ENCODE results near the gene CDH12. TPM values are rescaled to one million over a fixed set of nuclear protein-coding genes. Genes with fewer than 3 reads are reported as not detected.

Gene CDH12
- total and polyA plus RNA-seq, 10 of the 15 experiments (the other 5 are each of a cell fraction or from before 2014, with no cell fraction given), result 0.03 to 0.16 TPM; not detected in 8

DNA sequence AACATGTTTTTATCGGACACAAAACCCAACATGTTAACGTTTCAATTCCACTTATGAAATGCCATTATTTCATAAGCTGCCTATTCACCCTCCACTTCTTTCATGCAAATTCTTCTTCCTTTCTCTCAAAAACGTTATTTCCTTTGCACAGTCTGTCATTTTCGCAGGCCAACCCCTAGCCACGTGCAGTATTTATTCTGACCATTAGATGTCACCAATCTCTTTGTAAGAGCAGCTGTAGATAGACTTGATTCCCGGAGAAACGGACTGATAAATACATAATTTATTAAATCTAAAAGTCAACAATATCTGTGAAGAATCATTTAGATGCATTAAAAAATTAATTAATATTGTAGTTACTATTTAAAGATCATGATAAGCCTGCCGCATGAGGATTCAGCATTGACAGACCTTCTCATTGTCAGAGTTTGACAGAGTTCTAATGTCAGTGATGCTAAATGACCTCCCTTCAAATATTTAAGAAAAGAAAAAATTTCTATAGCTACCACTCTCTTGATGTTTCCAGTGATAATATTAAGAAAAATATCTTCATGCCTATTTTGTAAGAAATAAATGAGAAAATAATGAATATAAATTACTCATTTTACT is 933.6 kb downstream of the CDH12 start (continued):
- TF ChIP-seq, protein P1, sequence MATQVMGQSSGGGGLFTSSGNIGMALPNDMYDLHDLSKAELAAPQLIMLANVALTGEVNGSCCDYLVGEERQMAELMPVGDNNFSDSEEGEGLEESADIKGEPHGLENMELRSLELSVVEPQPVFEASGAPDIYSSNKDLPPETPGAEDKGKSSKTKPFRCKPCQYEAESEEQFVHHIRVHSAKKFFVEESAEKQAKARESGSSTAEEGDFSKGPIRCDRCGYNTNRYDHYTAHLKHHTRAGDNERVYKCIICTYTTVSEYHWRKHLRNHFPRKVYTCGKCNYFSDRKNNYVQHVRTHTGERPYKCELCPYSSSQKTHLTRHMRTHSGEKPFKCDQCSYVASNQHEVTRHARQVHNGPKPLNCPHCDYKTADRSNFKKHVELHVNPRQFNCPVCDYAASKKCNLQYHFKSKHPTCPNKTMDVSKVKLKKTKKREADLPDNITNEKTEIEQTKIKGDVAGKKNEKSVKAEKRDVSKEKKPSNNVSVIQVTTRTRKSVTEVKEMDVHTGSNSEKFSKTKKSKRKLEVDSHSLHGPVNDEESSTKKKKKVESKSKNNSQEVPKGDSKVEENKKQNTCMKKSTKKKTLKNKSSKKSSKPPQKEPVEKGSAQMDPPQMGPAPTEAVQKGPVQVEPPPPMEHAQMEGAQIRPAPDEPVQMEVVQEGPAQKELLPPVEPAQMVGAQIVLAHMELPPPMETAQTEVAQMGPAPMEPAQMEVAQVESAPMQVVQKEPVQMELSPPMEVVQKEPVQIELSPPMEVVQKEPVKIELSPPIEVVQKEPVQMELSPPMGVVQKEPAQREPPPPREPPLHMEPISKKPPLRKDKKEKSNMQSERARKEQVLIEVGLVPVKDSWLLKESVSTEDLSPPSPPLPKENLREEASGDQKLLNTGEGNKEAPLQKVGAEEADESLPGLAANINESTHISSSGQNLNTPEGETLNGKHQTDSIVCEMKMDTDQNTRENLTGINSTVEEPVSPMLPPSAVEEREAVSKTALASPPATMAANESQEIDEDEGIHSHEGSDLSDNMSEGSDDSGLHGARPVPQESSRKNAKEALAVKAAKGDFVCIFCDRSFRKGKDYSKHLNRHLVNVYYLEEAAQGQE (IDR thresholded peaks at IDR 0.05; ENCODE audit: low read depth, low read length), result no peak
- TF ChIP-seq, protein P2, sequence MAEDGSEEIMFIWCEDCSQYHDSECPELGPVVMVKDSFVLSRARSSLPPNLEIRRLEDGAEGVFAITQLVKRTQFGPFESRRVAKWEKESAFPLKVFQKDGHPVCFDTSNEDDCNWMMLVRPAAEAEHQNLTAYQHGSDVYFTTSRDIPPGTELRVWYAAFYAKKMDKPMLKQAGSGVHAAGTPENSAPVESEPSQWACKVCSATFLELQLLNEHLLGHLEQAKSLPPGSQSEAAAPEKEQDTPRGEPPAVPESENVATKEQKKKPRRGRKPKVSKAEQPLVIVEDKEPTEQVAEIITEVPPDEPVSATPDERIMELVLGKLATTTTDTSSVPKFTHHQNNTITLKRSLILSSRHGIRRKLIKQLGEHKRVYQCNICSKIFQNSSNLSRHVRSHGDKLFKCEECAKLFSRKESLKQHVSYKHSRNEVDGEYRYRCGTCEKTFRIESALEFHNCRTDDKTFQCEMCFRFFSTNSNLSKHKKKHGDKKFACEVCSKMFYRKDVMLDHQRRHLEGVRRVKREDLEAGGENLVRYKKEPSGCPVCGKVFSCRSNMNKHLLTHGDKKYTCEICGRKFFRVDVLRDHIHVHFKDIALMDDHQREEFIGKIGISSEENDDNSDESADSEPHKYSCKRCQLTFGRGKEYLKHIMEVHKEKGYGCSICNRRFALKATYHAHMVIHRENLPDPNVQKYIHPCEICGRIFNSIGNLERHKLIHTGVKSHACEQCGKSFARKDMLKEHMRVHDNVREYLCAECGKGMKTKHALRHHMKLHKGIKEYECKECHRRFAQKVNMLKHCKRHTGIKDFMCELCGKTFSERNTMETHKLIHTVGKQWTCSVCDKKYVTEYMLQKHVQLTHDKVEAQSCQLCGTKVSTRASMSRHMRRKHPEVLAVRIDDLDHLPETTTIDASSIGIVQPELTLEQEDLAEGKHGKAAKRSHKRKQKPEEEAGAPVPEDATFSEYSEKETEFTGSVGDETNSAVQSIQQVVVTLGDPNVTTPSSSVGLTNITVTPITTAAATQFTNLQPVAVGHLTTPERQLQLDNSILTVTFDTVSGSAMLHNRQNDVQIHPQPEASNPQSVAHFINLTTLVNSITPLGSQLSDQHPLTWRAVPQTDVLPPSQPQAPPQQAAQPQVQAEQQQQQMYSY (CRISPR knock-in tag; IDR thresholded peaks at IDR 0.05), result no peak

DNA sequence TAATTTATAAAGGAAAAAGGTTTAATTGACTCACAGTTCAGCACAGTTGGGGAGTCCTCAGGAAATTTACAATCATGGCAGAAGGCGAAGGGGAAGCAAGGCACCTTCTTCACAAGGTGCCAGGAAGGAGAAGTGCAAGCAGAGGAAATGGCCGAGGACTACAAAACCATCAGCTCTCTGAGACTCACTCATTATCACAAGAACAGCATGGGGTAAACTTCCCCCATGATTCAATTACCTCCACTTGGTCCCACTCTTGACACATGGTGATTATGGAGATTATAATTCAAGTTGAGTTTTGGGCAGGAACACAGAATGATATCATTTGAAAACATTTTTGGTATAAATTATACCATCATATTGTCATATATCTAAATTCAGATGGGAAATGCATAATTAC is 934.7 kb downstream of the CDH12 start:
- CTCF ChIA-PET, result interaction anchor here (0.6 to 1.5 kb wide), 4 partner anchors 19 to 456 kb away, joined by 3 to 4 read pairs (median 4); no protein-coding TSS in a partner anchor
- TF ChIP-seq, protein P3, sequence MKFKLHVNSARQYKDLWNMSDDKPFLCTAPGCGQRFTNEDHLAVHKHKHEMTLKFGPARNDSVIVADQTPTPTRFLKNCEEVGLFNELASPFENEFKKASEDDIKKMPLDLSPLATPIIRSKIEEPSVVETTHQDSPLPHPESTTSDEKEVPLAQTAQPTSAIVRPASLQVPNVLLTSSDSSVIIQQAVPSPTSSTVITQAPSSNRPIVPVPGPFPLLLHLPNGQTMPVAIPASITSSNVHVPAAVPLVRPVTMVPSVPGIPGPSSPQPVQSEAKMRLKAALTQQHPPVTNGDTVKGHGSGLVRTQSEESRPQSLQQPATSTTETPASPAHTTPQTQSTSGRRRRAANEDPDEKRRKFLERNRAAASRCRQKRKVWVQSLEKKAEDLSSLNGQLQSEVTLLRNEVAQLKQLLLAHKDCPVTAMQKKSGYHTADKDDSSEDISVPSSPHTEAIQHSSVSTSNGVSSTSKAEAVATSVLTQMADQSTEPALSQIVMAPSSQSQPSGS (IDR thresholded peaks at IDR 0.05; ENCODE audit: low read length), result no peak
- TF ChIP-seq DPF2 (IDR thresholded peaks at IDR 0.05), result no peak
- no peak for TF ChIP-seq ESRRA (IDR thresholded peaks at IDR 0.05; ENCODE audit: low read length)
- no peak for TF ChIP-seq CREB1 (IDR thresholded peaks at IDR 0.05; ENCODE audit: low read depth)
- TF ChIP-seq TCF7 (IDR thresholded peaks at IDR 0.05; ENCODE audit: borderline replicate concordance), result no peak
- TF ChIP-seq, protein P4, sequence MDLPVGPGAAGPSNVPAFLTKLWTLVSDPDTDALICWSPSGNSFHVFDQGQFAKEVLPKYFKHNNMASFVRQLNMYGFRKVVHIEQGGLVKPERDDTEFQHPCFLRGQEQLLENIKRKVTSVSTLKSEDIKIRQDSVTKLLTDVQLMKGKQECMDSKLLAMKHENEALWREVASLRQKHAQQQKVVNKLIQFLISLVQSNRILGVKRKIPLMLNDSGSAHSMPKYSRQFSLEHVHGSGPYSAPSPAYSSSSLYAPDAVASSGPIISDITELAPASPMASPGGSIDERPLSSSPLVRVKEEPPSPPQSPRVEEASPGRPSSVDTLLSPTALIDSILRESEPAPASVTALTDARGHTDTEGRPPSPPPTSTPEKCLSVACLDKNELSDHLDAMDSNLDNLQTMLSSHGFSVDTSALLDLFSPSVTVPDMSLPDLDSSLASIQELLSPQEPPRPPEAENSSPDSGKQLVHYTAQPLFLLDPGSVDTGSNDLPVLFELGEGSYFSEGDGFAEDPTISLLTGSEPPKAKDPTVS (IDR thresholded peaks at IDR 0.05; ENCODE audit: low read depth, low read length), result no peak
- TF ChIP-seq LARP7 (IDR thresholded peaks at IDR 0.05), result no peak
- no peak for TF ChIP-seq PML (IDR thresholded peaks at IDR 0.05; ENCODE audit: low read length)

More for the DNA sequence above, 934.7 kb downstream of the CDH12 start:
- no peak overlapping the region for H3K9ac ChIP-seq (ENCODE audit: control insufficient read depth, insufficient read depth, low read length)
- no peak overlapping the region for H3K4me3 ChIP-seq
- ChIA-PET POLR2A (no interaction called here), SMC1A (ENCODE audit: uncharacterized antibody, unreplicated experiment) (no interaction called here), RAD21 (ENCODE audit: unreplicated experiment) (no interaction called here)
- H4K20me1 ChIP-seq (ENCODE audit: control insufficient read depth, insufficient read depth), result no peaks in the 10 kb centered on the region
- no peaks in the 10 kb centered on the region for H3K36me3 ChIP-seq (ENCODE audit: control insufficient read depth in 2 of 2, insufficient read depth in 2 of 2, low read length in 1 of 2)
- WGBS (ENCODE audit: insufficient coverage, insufficient replicate concordance, low lambda C conversion rate, missing lambda C conversion rate), result 46% methylated on average over 2 of the region's 2 CpGs
- no peak for FAIRE-seq
- H3K27ac ChIP-seq (ENCODE audit: control insufficient read depth, insufficient read depth), result no peak overlapping the region
- H3K79me2 ChIP-seq (ENCODE audit: control insufficient read depth, insufficient read depth, low read length), result no peaks in the 10 kb centered on the region
- in situ Hi-C loops (cut with MboI) (no loop called here), intact Hi-C loops (cut with micrococcal nuclease; ENCODE audit: unreplicated experiment) (loop anchor here (5.0 to 10.0 kb wide), 2 partner anchors 96 to 766 kb away; no protein-coding TSS in a partner anchor)
- no peak for DNase-seq (ENCODE audit: low read depth, low spot score)
- H3K4me1 ChIP-seq (ENCODE audit: control insufficient read depth, insufficient read depth, low read length), result no peaks in the 10 kb centered on the region
- no peaks in the 10 kb centered on the region for H3K27me3 ChIP-seq (replicated peaks in 1 of 2; ENCODE audit: control insufficient read depth in 2 of 2, insufficient read depth in 2 of 2, low read length in 1 of 2)
- H3K9me3 ChIP-seq (replicated peaks; ENCODE audit: control insufficient read depth, insufficient read depth, low read length), result no peaks in the 10 kb centered on the region
- no TSS peak for BruUV-seq (replicated peaks)
- no peak overlapping the region for H2AFZ ChIP-seq (ENCODE audit: control insufficient read depth, low read depth, low read length)
- no peak for ATAC-seq
- no peak overlapping the region for H3K4me2 ChIP-seq (ENCODE audit: control insufficient read depth, insufficient read depth)

Measured in GM12878 (cell line).